Measurements from ENCODE around the gene HIRA.

The HIRA gene

GRCh38 chr22:19406846-19407245 is 24.7 kb downstream of the HIRA start:
- Histone ChIP-seq H3K36me3 (ENCODE audit: control insufficient read depth, low read length) (peaks cover 85% of the 10 kb centered on the region), H4K20me1 (ENCODE audit: control insufficient read depth, insufficient read depth, low read depth, low read length) (no peaks in the 10 kb centered on the region; the same call in 1 of the 2 replicates), H3K4me2 (ENCODE audit: low read length) (no peak overlapping the region), H3K27me3 (ENCODE audit: control insufficient read depth, low read length) (no peaks in the 10 kb centered on the region), H3F3A (ENCODE audit: control insufficient read depth, insufficient read depth) (no peaks in the 10 kb centered on the region), H3K9me2 (replicated peaks; ENCODE audit: control insufficient read depth, low read length) (no peaks in the 10 kb centered on the region), H3K4me1 (ENCODE audit: control insufficient read depth, low read length) (no peaks in the 10 kb centered on the region), H3K4me3 (ENCODE audit: low read length) (no peak overlapping the region), H3K27ac (ENCODE audit: low read depth, low read length) (no peak overlapping the region), H3K79me2 (ENCODE audit: control insufficient read depth, low read length) (peaks cover 17% of the 10 kb centered on the region), H3K9me3 (ENCODE audit: control insufficient read depth, insufficient read depth, low read length) (no peaks in the 10 kb centered on the region)
- no peak for TF ChIP-seq EZH2phosphoT487 (IDR thresholded peaks at IDR 0.05; ENCODE audit: borderline replicate concordance, low read length)
- TF ChIP-seq CTCF (IDR thresholded peaks at IDR 0.05; ENCODE audit: low read depth, low read length, poor library complexity, severe bottlenecking) = no peak

GRCh38 chr22:19406281-19406811 is 25.2 kb downstream of the HIRA start:
- no peaks in the 10 kb centered on the region for H3F3A ChIP-seq (ENCODE audit: control insufficient read depth, insufficient read depth)
- H3K27ac ChIP-seq (ENCODE audit: low read depth, low read length) = no peak overlapping the region
- H3K27me3 ChIP-seq (ENCODE audit: control insufficient read depth, low read length) = no peaks in the 10 kb centered on the region
- no peaks in the 10 kb centered on the region for H3K9me3 ChIP-seq (ENCODE audit: control insufficient read depth, insufficient read depth, low read length)
- H3K4me1 ChIP-seq (ENCODE audit: control insufficient read depth, low read length) = no peaks in the 10 kb centered on the region
- peaks cover 12% of the 10 kb centered on the region for H3K79me2 ChIP-seq (ENCODE audit: control insufficient read depth, low read length)
- TF ChIP-seq EZH2phosphoT487 (IDR thresholded peaks at IDR 0.05; ENCODE audit: borderline replicate concordance, low read length) = no peak
- no peak for TF ChIP-seq CTCF (IDR thresholded peaks at IDR 0.05; ENCODE audit: low read depth, low read length, poor library complexity, severe bottlenecking)
- H3K4me3 ChIP-seq (ENCODE audit: low read length) = no peak overlapping the region
- H3K36me3 ChIP-seq (ENCODE audit: control insufficient read depth, low read length) = peaks cover 85% of the 10 kb centered on the region
- H3K4me2 ChIP-seq (ENCODE audit: low read length) = no peak overlapping the region
- no peaks in the 10 kb centered on the region for H3K9me2 ChIP-seq (replicated peaks; ENCODE audit: control insufficient read depth, low read length)
- 0 out of 2 replicates have a peak, but pooled peaks cover 4% of the 10 kb centered on the region for H4K20me1 ChIP-seq (ENCODE audit: control insufficient read depth, insufficient read depth, low read depth, low read length)

- Histone ChIP-seq H3K9me2 (replicated peaks; ENCODE audit: control insufficient read depth, low read length) (no peaks in the 10 kb centered on the region), H3K27ac (ENCODE audit: low read depth, low read length) (no peak overlapping the region), H3K9me3 (ENCODE audit: control insufficient read depth, insufficient read depth, low read length) (no peaks in the 10 kb centered on the region), H3K4me3 (ENCODE audit: low read length) (no peak overlapping the region), H3K79me2 (ENCODE audit: control insufficient read depth, low read length) (peaks cover 5% of the 10 kb centered on the region), H3K36me3 (ENCODE audit: control insufficient read depth, low read length) (peaks cover 85% of the 10 kb centered on the region), H3K4me2 (ENCODE audit: low read length) (no peak overlapping the region), H3F3A (ENCODE audit: control insufficient read depth, insufficient read depth) (no peaks in the 10 kb centered on the region), H3K27me3 (ENCODE audit: control insufficient read depth, low read length) (no peaks in the 10 kb centered on the region), H4K20me1 (ENCODE audit: control insufficient read depth, insufficient read depth, low read depth, low read length) (0 out of 2 replicates have a peak, but pooled peaks cover 5% of the 10 kb centered on the region), H3K4me1 (ENCODE audit: control insufficient read depth, low read length) (no peaks in the 10 kb centered on the region)
- TF ChIP-seq CTCF (IDR thresholded peaks at IDR 0.05; ENCODE audit: low read depth, low read length, poor library complexity, severe bottlenecking) = no peak
- no peak for TF ChIP-seq EZH2phosphoT487 (IDR thresholded peaks at IDR 0.05; ENCODE audit: borderline replicate concordance, low read length)
Observed at GRCh38 chr22:19405652-19406051, 25.9 kb downstream of the HIRA start.

Data from DOHH2 (cell line).